Peyer's patch (tissue), 4 donors: Measurements from ENCODE around the gene PCP4. TPM values are rescaled to one million over a fixed set of nuclear protein-coding genes. Genes with fewer than 3 reads are reported as not detected.

Experiments
- DNase-seq, 3 donors: peaks; one replicate each; pipeline ENCODE4 v3.0.0-alpha.2; 2017 to 2019
- H3K27ac ChIP-seq, 4 donors: fragments of 200-600 bp; sonication (generic); one replicate each; pipeline ENCODE4 v1.5.1; 2016 to 2019
- H3K27me3 ChIP-seq, 2 donors: fragments of 200-600 bp; sonication (generic); one replicate each; pipeline ENCODE4 v1.5.1; 2019
- H3K36me3 ChIP-seq, 3 donors: fragments of 200-600 bp; sonication (generic); one replicate each; pipeline ENCODE4 v1.5.1; 2016 to 2019
- H3K4me1 ChIP-seq, 4 donors: fragments of 200-600 bp; sonication (generic); one replicate each; pipeline ENCODE4 v1.5.1; 2016 to 2019
- H3K4me3 ChIP-seq, 4 donors: fragments of 200-600 bp; sonication (generic); 1 replicate in 3 of 4; 2 replicates in 1 of 4; pipeline ENCODE4 v1.5.1; 2016 to 2019; ENCODE audit warnings: mild to moderate bottlenecking in 1 of 4
- H3K9me3 ChIP-seq, 4 donors: fragments of 200-600 bp; sonication (generic); one replicate each; pipeline ENCODE4 v1.5.1; 2016 to 2019; ENCODE audit warnings: mild to moderate bottlenecking in 1 of 4
- CTCF ChIP-seq, 6 experiments: fragments of 450-650 bp in 4 of 6; fragments of 200-600 bp in 2 of 6; sonication (generic) in 1 of 6; IDR thresholded peaks; one replicate each; pipeline ENCODE4 v1.5.1; 2017 to 2019; ENCODE audit warnings: antibody characterized with exemption in 6 of 6, mild to moderate bottlenecking in 3 of 6, moderate library complexity in 1 of 6
- POLR2A ChIP-seq, 2 donors: fragments of 450-650 bp; IDR thresholded peaks; one replicate each; pipeline ENCODE4 v1.5.1; 2017; ENCODE audit warnings: antibody characterized with exemption in 2 of 2, mild to moderate bottlenecking in 2 of 2, moderate library complexity in 2 of 2
- total RNA-seq, 4 donors: library from RNA; depleted of rRNA; stranded (reverse); fragments of >200 nt; gene quantifications; one replicate each; pipeline ENCODE4 v1.1.0, GENCODE V29; 2016

PCP4 gene
- total RNA-seq, 4 donors from 2014 or later: 7.1 TPM; not detected in 3

GRCh38 chr21:39854572-39854971 lies 12.7 kb upstream of the PCP4 start:
- Histone ChIP-seq H3K36me3 (no peaks in the 10 kb centered on the region), H3K4me3 (no peak overlapping the region), H3K27me3 (no peaks in the 10 kb centered on the region), H3K27ac (no peak overlapping the region), H3K4me1 (no peaks in the 10 kb centered on the region), H3K9me3 (no peaks in the 10 kb centered on the region)
- DNase-seq: no peak
- no peak for TF ChIP-seq POLR2A (IDR thresholded peaks at IDR 0.05)
- TF ChIP-seq CTCF (IDR thresholded peaks at IDR 0.05): no peak

GRCh38 chr21:39855595-39855994 lies 11.6 kb upstream of the PCP4 start:
- no peaks in the 10 kb centered on the region for H3K9me3 ChIP-seq
- H3K36me3 ChIP-seq: no peaks in the 10 kb centered on the region
- H3K27ac ChIP-seq: no peak overlapping the region
- no peaks in the 10 kb centered on the region for H3K27me3 ChIP-seq
- no peaks in the 10 kb centered on the region for H3K4me1 ChIP-seq
- H3K4me3 ChIP-seq: no peak overlapping the region
- no peak for TF ChIP-seq CTCF (IDR thresholded peaks at IDR 0.05)
- TF ChIP-seq POLR2A (IDR thresholded peaks at IDR 0.05): no peak
- no peak for DNase-seq

- H3K27me3 ChIP-seq: no peaks in the 10 kb centered on the region
- TF ChIP-seq CTCF (IDR thresholded peaks at IDR 0.05) (no peak), POLR2A (IDR thresholded peaks at IDR 0.05) (no peak)
These were observed 6.6 kb upstream of the PCP4 start for GRCh38 chr21:39860600-39860999.

GRCh38 chr21:39863111-39863510 lies 4.1 kb upstream of the PCP4 start:
- no peak overlapping the region for H3K4me3 ChIP-seq
- H3K27me3 ChIP-seq: no peaks in the 10 kb centered on the region
- H3K9me3 ChIP-seq: no peaks in the 10 kb centered on the region
- no peak overlapping the region for H3K27ac ChIP-seq
- no peaks in the 10 kb centered on the region for H3K4me1 ChIP-seq
- H3K36me3 ChIP-seq: no peaks in the 10 kb centered on the region
- DNase-seq: no peak
- no peak for TF ChIP-seq POLR2A (IDR thresholded peaks at IDR 0.05)
- TF ChIP-seq CTCF (IDR thresholded peaks at IDR 0.05): no peak

More at GRCh38 chr21:39860600-39860999, 6.6 kb upstream of the PCP4 start:
- Histone ChIP-seq H3K4me1 (no peaks in the 10 kb centered on the region), H3K27ac (no peak overlapping the region), H3K4me3 (no peak overlapping the region), H3K9me3 (no peaks in the 10 kb centered on the region), H3K36me3 (no peaks in the 10 kb centered on the region)
- no peak for DNase-seq

- Histone ChIP-seq H3K27me3 (no peaks in the 10 kb centered on the region), H3K4me1 (no peaks in the 10 kb centered on the region), H3K36me3 (no peaks in the 10 kb centered on the region), H3K9me3 (no peaks in the 10 kb centered on the region), H3K27ac (no peak overlapping the region), H3K4me3 (no peak overlapping the region)
- no peak for DNase-seq
- TF ChIP-seq CTCF (IDR thresholded peaks at IDR 0.05) (no peak), POLR2A (IDR thresholded peaks at IDR 0.05) (no peak)
These were observed 1.1 kb upstream of the PCP4 start for GRCh38 chr21:39866093-39866492.
